HL-60/S4 treated with retinoic acid at 250 ng/mL for 4 days and 3 days (cell line): Measurements from ENCODE around the gene TRIO.

Source experiments
- in situ Hi-C: fragments of 300-500 bp; cut with MboI; formaldehyde crosslinking; loops from 2 replicates; pipeline ENCODE4 v1.7.0; 2022; ENCODE audit warnings: low sequenced_read_pairs

TRIO gene

DNA sequence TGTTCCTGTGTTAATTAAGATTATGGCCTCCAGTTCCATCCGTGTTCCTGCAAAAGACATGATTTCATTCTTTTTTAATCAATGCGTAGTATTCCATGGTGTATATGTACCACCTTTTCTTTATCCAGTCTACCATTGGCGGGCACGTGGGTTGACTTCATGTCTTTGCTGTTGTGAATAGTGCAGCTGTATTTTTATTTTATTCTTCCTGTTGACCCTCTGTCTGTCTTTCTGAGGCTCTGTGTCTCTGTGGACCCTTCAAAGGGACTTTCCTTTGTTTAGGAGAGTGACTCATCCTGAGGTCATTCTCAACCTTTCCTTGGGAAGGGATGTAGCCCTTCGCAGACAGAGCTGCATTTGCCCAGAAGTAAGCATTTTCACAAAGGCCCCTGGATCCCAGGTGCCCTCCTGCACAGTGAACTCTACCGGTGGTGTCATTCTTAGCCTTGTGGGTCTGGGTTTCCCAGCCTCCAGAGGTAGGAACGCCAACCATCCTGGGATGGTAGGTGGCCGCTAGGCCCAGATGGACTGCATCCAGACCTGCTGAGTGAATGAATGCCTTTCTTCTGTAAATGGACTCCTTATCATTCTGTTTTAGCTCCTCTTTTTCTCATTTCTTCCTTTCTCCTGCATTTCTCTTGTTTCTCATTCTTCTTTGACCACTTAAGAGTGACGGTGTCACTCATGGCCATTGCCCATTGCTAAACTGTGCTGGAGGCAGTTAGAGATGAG lies 22.4 kb downstream of the TRIO start:
- in situ Hi-C loops, result no loop called here

DNA sequence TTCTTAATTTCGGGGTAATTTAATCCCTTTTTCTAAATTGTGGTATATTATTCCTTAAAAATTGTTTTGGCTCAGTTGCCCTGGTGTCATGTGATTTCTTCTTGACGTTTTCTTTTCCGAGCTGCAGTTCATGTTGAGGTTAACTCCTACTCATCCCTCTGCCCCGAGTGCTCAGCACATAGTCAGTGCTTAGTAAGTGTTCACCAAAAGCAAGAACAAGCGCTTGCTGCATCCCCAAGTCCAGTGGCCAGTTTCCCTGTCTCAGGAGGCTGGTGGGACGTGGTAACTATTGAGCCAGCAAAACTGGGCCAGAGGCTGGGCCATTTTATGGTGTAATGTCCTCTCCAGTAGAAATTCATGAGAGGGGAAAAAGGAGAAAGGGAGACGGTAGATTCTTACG lies 23.3 kb downstream of the TRIO start:
- in situ Hi-C loops, result no loop called here

DNA sequence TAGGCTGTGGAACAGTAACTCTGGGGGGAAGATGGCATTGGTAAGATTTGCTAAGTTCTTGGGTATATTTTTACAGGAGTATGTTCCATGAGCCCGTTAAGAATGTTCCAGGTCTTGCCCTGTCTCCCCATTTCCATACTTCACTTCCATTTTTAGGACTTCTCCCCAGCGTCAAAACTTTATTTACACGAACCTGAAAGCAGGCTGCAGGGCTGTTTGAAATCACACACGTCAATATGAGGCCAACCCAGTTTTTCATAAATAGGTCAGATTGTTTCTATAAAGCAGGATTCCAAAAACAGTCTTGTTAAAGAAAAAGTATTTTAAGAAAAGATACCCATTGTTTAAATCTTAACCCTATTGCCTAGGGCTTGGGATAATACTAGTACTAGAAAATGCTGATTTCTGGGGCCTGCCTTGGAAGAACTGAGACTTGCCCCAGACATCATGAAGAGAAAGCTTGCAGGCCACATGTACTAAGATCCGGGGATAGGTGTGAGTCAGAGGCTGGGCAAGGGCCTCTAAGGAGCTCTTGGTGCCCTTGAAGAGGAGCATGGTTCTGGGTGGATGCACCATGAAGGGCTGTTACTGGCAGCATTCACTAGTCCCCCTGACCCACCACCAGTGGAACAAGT lies 24.2 kb downstream of the TRIO start:
- in situ Hi-C loops, result no loop called here

DNA sequence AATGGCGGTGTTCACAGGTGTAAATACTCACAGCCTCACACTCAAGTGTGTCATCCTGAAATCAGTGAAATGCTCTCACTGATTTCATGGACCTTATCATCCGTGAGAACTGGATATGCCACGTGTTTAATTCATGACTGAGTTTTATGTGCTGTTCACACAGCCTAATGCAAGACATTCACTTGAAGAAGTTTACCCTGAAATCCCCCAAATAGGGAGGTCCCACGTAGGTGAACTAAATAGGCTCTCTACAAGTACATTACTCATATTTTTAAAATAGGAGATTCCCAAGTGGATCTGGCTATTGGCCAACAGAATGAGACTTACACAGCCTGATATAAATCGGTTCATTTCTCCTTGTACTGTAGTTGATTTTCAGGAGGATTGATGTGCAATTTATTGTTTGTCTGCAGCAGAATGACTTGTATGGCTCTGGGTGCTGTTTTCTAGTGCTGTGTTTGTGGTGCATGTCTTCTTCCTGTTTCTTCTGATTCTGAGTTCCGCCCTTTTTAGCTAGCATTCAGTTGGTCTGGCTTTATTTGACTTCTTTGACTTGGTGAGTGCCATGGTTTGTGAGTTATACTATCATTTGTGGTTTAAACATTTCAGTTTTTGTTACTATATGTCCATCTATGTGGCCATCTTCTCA lies 25.1 kb downstream of the TRIO start:
- in situ Hi-C loops, result no loop called here

DNA sequence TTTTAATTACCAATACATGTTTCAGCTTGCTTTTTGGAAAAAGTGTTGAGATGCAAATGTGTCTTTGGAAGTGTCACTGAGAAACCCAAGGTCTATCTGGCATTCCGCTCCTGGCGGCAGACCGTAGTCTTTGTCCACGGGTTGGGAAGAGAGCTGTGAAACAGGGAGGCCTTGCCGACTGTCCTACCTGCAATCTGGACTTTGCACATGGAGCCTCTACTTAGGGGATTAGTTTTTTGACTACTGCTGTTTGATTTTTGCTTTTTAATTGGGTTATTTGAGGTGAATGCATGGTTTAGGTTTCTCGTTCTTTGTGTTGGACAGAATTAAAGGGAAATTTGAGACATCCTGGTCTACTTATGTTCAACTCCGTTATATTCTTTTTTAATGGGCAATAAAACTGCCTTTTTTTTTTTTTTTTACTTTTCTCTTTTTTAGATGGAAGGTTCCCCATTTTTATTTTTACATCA lies 25.7 kb downstream of the TRIO start:
- in situ Hi-C loops, result no loop called here

DNA sequence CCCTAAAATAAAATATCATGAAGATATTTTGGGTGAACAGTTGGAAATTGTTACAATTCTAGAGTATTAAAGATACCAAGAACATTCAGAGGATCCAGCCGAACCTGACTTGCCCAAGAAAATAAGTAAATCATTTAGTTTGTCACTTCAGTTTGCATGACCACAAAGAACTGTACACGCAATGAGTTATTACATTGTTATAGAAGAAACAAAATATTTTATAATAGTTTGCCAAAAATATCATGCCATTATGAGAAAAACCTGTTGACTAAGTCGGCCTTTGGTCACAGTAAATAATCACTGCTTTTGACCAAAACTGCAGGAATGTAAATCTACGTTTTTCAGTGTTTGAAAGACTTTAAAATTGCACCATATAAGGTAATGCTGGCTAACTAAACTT lies 27.9 kb downstream of the TRIO start:
- in situ Hi-C loops, result no loop called here

DNA sequence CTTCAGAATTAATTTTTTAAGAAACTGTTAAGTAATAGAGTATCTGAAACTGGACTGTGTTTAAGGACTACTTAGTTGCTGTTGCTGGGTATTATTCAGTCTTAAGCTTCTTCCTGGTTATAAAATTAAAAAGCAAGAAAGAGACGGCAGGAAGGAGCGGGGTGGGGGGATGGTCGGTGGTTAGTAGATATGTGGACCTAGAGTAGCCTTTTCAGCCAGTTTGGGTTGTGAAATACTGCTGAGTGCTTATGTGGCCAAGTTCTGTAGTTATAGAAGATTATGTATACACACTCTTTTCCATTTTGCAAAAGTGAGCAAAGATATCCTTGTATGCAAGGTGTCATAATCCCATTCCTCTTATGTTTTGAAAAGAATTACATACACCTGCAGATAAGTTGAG lies 28.5 kb downstream of the TRIO start:
- in situ Hi-C loops, result no loop called here

DNA sequence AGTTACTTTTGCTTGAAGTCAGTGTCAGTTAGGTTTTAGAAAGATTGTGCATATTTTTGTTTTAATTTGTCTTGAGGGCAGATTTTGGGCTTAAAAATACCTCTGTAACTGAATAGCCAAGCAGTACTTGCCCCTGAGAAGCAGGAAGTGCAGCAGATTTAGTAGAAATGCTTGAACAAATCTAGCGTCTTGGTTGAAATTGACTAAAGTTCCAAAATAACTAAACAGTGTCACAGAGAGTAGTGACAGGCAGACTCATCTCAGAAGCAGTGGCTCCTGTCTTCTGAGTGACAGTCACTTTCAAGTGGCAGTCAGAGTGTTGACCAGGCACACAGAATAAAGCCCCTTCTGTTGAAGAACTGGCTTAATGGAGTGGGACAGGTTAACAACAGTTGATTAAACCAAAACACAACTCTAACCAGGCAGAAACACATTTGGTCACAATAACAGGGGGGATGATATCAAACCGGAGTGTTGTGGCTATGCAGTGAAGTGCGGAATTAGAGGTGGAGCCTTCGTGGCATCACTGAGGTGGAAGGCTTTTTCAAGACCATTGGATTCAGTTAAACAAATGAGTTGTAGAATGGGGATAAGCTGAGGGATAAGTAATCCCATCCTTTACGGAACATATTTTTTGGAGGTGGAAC lies 29.1 kb downstream of the TRIO start:
- in situ Hi-C loops, result no loop called here

DNA sequence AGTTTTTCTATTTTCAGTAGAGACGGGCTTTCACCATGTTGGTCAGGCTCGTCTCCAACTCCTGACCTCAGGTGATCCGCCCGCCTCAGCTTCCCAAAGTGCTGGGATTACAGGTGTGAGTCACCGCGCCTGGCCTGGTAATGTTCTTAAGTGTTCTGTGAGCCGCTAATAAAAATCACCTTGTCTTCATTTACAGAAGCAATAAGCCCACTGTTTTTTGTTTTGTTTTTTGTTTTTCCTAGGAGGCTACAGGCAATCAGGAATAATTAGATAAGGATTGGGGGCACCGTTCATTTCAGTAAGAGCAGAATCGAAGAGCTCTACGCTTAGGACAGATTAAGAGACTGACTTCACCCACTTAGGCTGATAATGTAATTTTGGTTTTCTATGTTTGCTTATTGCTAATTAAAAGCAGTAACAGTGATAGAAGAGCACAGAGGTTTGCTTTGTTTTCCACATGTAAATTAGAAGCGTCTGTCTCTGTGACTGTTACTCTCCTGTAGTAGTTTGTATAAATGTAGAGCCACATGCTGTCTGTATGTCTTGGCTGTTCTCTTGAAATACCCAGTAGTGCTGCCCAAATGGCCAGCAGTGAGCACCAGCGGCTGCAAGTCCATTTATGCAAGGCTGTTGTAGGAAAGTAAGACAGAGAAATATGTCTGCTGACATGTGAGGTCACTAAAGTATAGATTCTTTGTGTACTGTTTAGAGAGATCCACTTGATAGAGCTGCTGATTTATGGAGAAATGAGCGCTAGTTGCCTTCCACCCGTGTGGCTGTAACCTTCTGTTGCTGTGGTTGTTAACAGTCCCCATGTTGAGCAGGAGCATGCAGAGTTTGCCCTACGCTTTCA lies 30.5 kb downstream of the TRIO start:
- in situ Hi-C loops, result no loop called here

DNA sequence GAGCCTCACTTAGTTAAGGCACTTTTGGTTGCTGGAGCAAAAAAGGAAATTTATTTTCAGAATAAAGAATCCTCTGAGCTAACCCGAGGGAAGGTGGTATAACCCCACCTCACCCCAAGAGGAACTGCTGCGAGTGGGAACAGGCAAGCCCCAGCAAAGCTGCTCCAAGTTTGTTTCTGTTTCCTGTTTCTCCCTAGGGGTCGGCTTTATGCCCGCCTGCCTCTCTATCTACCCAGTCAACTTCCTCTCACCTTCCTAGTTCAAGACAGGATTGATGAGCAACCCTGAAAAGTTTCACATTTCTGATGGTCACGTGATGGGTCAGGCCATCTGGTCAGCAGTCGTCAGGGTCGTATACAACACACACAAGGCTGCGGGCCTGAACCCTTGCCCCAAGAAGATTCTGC lies 31.1 kb downstream of the TRIO start:
- in situ Hi-C loops, result no loop called here

DNA sequence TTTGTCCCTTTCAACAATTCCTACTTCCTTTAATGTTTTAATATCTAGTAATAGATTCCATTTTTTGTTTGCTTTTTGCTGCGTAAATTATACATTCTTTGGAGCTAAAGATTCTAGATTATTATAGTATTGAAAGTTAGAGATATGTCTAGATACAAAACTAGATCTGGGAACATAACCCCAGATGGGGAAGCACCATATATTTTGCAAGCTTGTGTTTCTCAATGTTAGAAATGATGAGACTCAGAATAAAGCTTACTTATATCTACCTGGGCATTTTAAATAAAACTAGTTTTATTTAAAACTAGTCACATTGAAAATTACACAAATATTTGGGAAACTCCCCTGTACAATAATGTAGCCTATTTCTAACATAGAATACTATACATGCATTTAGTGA lies 32.2 kb downstream of the TRIO start:
- in situ Hi-C loops, result no loop called here

DNA sequence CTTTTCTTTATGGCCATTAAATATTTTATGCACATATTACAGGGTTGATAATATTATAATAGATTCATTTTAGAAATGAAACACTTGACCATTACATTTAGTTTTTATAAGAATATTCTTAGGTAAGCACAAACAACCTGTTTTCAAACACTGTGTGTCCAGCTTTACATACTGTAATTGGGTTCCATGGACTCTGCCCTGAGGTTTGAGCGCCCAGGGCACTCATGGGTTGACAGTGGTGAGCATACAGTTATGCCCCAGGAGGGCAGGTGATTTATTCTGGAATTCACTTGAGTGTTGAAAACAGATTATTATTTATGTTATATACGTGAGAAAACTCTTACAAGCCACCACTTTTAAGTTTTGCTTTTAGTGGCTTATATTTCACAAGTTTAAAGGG lies 33.7 kb downstream of the TRIO start:
- in situ Hi-C loops, result no loop called here

DNA sequence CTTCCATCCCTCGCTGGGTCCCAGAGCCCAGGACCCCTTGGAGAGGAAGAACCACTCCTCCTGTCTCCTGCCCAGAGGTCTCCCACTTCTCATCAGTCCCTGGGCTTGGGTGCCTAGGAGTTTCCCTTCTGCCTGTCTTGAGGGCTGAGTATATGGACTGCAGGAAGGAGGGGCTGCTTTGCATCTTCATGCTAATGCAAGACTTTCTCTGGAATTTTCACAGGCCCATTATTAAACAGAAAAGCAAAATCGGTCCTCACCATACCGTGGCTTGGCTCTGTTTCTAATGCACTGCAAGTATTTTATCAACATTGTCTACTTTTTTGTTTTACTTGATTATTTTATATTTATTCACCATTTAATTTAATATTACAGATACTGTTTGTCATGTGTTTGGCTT lies 34.5 kb downstream of the TRIO start:
- in situ Hi-C loops, result no loop called here

DNA sequence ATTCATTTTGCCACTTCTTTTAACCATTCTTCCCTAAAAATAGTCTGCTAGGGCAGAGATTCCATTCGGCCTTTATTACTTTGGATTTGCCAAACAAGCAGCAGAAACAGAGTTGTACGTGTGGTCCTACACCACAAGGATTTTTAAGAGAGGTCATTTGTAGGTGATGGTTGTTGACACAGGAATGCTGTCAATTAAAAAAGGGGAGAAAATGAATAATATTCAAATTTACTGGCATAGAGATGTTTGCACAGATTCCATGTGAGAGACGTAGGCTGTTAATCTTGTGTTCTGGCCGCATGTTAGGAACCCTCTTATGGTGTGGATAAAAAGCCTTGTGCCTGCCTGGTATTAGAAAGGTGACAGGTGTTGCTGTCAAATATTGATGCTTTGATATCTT lies 34.9 kb downstream of the TRIO start:
- in situ Hi-C loops, result no loop called here

DNA sequence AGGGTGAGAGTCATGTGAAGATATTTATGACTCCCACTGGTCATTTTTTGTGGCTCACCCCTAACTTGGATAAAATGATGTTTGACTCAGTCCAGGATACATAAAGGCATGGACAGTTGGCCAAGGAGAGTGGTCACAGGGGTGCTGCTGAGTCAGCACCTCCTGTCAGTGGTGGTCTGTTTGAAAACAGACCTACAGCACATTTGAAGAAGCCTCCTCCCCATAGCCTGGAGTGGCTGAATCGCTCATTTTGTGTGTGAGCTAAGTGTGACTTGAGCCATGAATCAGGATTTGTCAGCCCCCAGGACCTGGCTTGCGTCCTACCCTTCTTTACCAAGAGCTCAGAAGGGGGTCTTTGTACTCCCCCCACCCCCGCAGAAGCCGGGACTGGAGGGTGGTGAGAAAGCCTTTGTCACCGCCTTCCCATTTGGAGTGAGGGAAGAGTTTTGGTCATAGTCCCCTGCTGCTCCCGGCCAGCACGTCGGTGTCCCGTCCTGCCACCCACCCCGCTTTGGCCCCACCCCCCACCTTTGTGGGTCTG lies 35.6 kb downstream of the TRIO start:
- in situ Hi-C loops, result no loop called here

DNA sequence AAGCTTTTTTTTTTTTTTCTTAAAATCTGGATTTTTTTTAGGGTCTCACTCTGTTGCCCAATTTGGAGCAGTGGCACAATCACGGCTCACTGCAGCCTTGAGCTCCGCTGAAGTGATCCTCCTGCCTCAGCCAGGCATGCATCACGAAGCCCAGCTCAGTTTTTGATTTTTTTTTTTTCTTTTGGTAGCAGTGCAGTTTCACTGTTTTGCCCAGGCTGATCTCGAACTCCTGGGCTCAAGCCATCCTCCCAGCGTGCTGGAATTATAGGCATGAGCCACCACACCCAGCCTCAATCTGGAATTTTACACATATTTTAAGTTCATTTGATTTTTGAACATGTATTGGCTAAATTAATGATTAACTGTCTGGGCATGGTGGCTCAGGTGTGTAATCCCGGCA lies 36.3 kb downstream of the TRIO start:
- in situ Hi-C loops, result no loop called here

DNA sequence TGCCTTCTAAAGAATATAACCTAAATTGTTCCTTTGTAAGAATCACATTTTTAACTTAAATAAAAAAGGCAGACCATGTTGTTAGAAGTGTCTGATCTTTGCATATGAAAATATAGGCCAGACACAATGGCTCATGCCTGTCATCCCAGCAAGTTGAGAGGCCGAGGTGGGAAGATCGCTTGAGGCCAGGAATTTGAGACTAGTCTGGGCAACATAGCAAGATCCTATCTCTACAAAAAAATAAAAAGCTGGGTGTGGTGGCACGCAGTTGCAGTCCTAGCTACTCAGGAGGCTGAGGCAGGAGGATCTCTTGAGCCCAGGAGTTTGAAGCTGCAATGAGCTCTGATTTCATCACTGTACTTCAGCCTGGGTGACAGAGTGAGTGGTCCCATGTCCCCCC lies 37.3 kb downstream of the TRIO start:
- in situ Hi-C loops, result no loop called here

DNA sequence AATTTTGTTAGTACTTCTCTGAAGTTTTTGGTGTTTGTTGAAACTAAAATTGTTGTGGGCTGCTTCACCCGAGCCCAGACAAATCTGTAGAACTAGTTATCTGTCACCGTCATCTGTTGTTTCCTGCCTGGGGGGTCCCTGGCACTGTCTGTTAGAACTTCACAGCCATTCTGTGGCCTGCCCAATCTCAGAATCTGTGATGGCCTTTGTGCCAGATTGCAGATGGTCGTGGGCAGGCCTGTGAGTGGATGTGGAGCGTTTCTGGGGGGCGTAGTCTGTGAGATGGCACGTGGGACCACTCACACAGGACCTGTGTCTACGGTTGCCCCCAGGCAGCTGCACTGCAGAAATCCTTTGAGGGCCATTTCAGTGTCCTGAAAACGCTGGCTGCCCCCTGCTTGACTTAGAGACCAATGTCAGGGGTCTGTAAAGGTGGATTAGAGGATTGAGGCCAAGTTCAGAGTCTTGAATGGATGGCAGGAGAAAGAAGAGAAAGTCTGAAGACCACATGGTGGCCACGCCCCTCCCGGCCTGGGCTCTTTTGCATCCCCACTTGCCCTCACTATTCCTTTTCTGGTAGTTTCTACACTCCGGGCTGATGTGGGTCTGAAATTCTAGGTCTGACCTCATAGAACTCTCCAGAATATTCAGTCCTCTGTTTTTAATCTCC lies 38.3 kb downstream of the TRIO start:
- in situ Hi-C loops, result no loop called here

DNA sequence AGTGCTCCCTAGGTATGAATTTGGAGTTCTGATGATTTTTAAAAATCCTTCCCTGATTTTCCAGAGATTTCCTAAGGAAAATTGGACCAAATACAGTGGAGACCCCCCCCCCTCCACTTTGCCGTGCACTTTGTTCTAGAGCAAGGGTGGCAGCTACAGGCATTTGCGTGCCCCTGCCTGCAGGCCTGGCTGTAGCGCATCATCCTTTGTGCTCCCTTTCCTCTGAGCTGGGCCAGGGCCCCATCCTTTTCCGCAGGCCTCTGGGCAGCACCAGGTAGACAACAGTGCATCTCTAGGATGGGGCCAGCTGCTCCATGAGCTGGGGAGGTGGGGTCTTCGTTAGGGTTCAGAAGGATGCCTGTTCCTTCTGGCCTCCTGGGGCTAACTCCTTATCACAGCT lies 39.6 kb downstream of the TRIO start:
- in situ Hi-C loops, result no loop called here
